ENCODE data around the gene UAP1L1.
"Not testable (repeated sequence)": the region's sequence is repeated elsewhere in the genome, so short reads cannot be mapped to it uniquely, and the experiment has no call there.

UAP1L1 gene

GRCh38 chr9:137056739-137057415 lies 20.4 kb upstream of the UAP1L1 start:
- DNase-seq (ENCODE audit: low read depth, low spot score) = no peak

GRCh38 chr9:137057545-137057944 lies 19.8 kb upstream of the UAP1L1 start:
- no peak for DNase-seq (ENCODE audit: low read depth, low spot score)

GRCh38 chr9:137058521-137059234 lies 18.6 kb upstream of the UAP1L1 start:
- no peak for DNase-seq (ENCODE audit: low read depth, low spot score)

- DNase-seq (ENCODE audit: low read depth, low spot score) = no peak
Observed at GRCh38 chr9:137062384-137062783, 14.9 kb upstream of the UAP1L1 start.

GRCh38 chr9:137062798-137063197 lies 14.5 kb upstream of the UAP1L1 start:
- not testable (repeated sequence) for DNase-seq (ENCODE audit: low read depth, low spot score)

GRCh38 chr9:137063311-137064026 lies 13.8 kb upstream of the UAP1L1 start:
- no peak for DNase-seq (ENCODE audit: low read depth, low spot score)

- DNase-seq (ENCODE audit: low read depth, low spot score) = no peak
Observed at GRCh38 chr9:137064027-137064879, 13.1 kb upstream of the UAP1L1 start.

GRCh38 chr9:137064880-137065164 lies 12.5 kb upstream of the UAP1L1 start:
- DNase-seq (ENCODE audit: low read depth, low spot score) = no peak

GRCh38 chr9:137065336-137065967 lies 11.9 kb upstream of the UAP1L1 start:
- DNase-seq (ENCODE audit: low read depth, low spot score) = no peak

- no peak for DNase-seq (ENCODE audit: low read depth, low spot score)
Observed at GRCh38 chr9:137066096-137066861, 11.0 kb upstream of the UAP1L1 start.

- no peak for DNase-seq (ENCODE audit: low read depth, low spot score)
Observed at GRCh38 chr9:137067860-137068538, 9.3 kb upstream of the UAP1L1 start.

GRCh38 chr9:137068539-137069507 lies 8.5 kb upstream of the UAP1L1 start:
- DNase-seq (ENCODE audit: low read depth, low spot score) = no peak

GRCh38 chr9:137069508-137070091 lies 7.7 kb upstream of the UAP1L1 start:
- DNase-seq (ENCODE audit: low read depth, low spot score) = no peak

- DNase-seq (ENCODE audit: low read depth, low spot score) = no peak
Observed at GRCh38 chr9:137070201-137070905, 7.0 kb upstream of the UAP1L1 start, which contains the start of gene SAPCD2. SAPCD2 (minus strand) TSS chr9:137070557; CDS start chr9:137070460, 97 bp downstream.

GRCh38 chr9:137070906-137071275 lies 6.4 kb upstream of the UAP1L1 start:
- no peak for DNase-seq (ENCODE audit: low read depth, low spot score)

GRCh38 chr9:137071282-137071681 lies 6.0 kb upstream of the UAP1L1 start:
- DNase-seq (ENCODE audit: low read depth, low spot score) = no peak

GRCh38 chr9:137073992-137074399 lies 3.3 kb upstream of the UAP1L1 start:
- DNase-seq (ENCODE audit: low read depth, low spot score) = no peak

All from brain pericyte (primary cell).